SJCRH30 (cell line): ENCODE results near the gene ZNF106. TPM values are rescaled to one million over a fixed set of nuclear protein-coding genes. Genes with fewer than 3 reads are reported as not detected.

Experiments
- DNase-seq, 2 experiments: peaks; one replicate each; pipeline ENCODE4 v3.0.0-alpha.2; 2015 to 2020
- H3K27ac ChIP-seq: fragments of 250-450 bp; sonication (Bioruptor Pico); 2 replicates; pipeline ENCODE4 v1.5.1; 2020; ENCODE audit warnings: mild to moderate bottlenecking, moderate library complexity
- H3K27me3 ChIP-seq: fragments of 250-450 bp; sonication (Bioruptor Pico); 2 replicates; pipeline ENCODE4 v1.5.1; 2020; ENCODE audit warnings: mild to moderate bottlenecking, moderate library complexity
- H3K36me3 ChIP-seq: fragments of 250-450 bp; sonication (Bioruptor Pico); 2 replicates; pipeline ENCODE4 v1.5.1; 2020; ENCODE audit warnings: mild to moderate bottlenecking, moderate library complexity
- H3K4me1 ChIP-seq: fragments of 250-450 bp; sonication (Bioruptor Pico); 2 replicates; pipeline ENCODE4 v1.5.1; 2020; ENCODE audit warnings: mild to moderate bottlenecking, moderate library complexity
- H3K4me3 ChIP-seq: fragments of 250-450 bp; sonication (Bioruptor Pico); 2 replicates; pipeline ENCODE4 v1.5.1; 2020; ENCODE audit warnings: mild to moderate bottlenecking, moderate library complexity
- H3K9me3 ChIP-seq: fragments of 250-450 bp; sonication (Bioruptor Pico); replicated peaks from 2 replicates; pipeline ENCODE4 v1.5.1; 2020; ENCODE audit warnings: mild to moderate bottlenecking, moderate library complexity
- total RNA-seq: library from RNA; depleted of rRNA; stranded (reverse); fragments of >200 nt; shearing (Covaris generic); gene quantifications from 2 replicates; pipeline ENCODE4 v1.2.3, GENCODE V29; 2014

ZNF106 gene
- total RNA-seq, 1 experiment from 2014 or later, result 86.2 TPM

DNA sequence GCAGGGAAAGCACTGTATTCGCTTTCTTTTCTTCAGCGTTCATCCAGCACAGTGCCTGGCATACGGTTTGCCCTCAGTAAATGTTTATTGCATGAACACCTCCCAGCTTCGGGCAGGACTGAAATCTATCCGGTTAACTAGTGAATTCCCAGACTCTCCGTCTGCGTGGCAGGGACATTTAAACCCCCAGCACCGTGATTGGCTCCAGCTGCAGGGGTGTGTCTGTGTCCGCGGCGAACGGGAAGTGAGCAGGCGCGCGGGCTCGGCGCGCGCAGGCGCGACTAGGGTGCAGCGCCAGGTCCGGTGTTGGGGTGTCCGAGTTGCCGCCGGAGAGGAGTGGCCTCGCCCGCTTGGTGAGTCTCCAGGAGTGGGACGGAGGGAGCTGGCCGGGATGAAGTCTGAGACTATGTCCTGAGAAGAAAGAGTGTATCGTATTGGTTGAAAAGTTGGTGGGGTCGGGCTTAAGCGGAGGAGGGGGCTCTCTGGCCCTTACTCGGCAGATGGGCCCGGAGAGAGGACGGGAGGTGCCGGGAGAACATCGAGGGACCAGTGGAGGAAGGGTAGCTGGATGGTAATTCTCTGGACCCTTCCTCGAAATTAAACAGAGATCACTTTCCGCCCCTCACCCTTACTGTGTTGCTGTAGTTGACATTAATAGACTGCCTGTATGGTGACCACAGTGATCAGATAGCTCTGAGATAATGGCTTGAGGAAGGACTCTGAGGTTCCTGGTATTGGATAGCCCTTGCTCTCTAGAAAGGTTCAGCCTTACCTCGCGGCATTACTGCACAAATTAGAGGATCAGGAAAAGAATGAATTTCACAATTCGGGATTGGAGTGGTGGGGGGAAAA is 4.6 kb upstream of the ZNF106 start, which contains the start of gene SNAP23:
TSS of gene SNAP23 (plus strand) at position 274 of the 852 bp plus-strand sequence. CDS start 16,213 bp downstream, outside the sequence.
- peak; percentile 95 for DNase-seq
- Histone ChIP-seq H3K36me3 (no peaks in the 10 kb centered on the region), H3K27ac (peak within 1 kb of the TSS; percentile 49), H3K4me3 (peak within 1 kb of the TSS; percentile 65), H3K4me1 (peaks cover 16% of the 10 kb centered on the region), H3K27me3 (no peaks in the 10 kb centered on the region), H3K9me3 (no peaks in the 10 kb centered on the region)

DNA sequence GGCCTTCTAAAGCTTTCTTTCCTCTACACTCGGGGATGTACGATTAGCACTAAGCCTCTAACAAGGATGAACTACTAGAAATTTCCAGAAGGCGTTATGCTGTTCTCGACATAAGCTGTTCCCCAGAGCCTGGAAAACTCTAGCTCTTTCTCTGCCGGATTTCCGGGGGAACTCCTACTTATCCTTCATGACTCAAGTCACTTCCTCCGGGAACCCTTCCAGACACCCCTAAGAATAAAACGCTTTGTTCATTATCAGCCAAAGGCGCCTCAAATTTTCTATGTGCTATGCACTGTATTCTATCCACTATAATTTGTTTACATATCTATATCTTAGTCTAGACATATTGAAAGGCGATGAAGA is 4.0 kb upstream of the ZNF106 start:
- no peaks in the 10 kb centered on the region for H3K9me3 ChIP-seq
- DNase-seq, result peak; percentile 54 to 69
- H3K27me3 ChIP-seq, result no peaks in the 10 kb centered on the region
- peak overlapping the region; percentile 65 for H3K4me3 ChIP-seq
- no peaks in the 10 kb centered on the region for H3K36me3 ChIP-seq
- H3K4me1 ChIP-seq, result peaks cover 15% of the 10 kb centered on the region
- peak overlapping the region; percentile 49 for H3K27ac ChIP-seq

- H3K4me3 ChIP-seq, result no peak overlapping the region
These were observed 2.7 kb upstream of the ZNF106 start for GRCh38 chr15:42493679-42494078.

DNA sequence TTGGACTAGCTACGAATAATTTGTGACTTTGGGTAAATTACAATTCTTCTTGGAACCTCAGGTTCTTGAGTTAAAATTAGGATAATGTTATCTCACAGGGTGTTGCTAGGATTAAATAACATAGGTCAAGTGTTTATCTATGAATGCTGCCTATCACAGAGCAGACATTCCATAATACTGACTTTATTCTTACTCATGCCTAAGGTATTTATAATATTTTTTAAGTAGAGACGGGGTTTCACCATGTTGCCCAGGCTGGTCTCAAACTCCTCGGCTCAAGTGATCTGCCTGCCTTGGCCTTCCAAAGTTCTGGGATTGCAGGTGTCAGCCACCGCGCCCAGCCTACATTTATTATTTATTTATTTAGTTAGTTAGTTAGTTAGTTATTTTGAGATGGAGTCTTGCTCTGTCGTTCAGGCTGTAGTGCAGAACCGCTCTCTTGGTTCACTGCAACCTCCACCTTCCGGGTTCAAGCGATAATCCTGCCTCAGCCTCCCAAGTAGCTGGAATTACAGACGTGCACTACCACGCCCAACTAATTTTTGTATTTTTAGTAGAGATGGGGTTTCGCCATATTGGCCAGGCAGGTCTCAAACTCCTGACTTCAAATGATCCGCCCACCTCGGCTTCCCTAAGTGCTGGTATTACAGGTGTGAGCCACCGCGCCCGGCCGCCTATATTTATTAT is 741 bp upstream of the ZNF106 start:
- DNase-seq, result no peak
- peak overlapping the region; percentile 76 for H3K4me3 ChIP-seq
- H3K27ac ChIP-seq, result peak overlapping the region; percentile 98
- H3K27me3 ChIP-seq, result no peaks in the 10 kb centered on the region
- peaks cover 3% of the 10 kb centered on the region; the same call in 1 of the 2 replicates for H3K4me1 ChIP-seq
- no peaks in the 10 kb centered on the region for H3K9me3 ChIP-seq
- H3K36me3 ChIP-seq, result no peaks in the 10 kb centered on the region

More at GRCh38 chr15:42493679-42494078, 2.7 kb upstream of the ZNF106 start:
- no peak for DNase-seq
- Histone ChIP-seq H3K36me3 (no peaks in the 10 kb centered on the region), H3K9me3 (no peaks in the 10 kb centered on the region), H3K27me3 (no peaks in the 10 kb centered on the region), H3K4me1 (peaks cover 6% of the 10 kb centered on the region), H3K27ac (no peak overlapping the region)

DNA sequence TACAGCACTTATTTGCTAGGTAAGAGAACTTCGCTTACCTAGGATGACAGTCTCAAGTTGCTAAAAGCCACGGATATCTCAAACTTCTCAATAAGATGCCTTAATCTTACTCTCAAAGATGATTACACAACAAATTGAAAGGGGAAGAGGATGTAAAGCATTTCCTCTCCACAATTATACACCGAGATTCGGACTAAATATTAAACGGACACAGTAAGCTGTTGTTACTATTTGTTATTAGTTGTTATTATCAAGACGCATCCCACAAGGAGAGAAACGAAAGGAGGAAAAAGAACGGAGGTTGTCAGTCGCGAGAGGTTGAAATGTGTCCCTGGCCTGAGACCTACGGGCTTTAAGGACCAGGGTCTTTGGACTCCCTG is 660 bp downstream of the ZNF106 start:
- peaks cover 3% of the 10 kb centered on the region; the same call in 1 of the 2 replicates for H3K4me1 ChIP-seq
- H3K36me3 ChIP-seq, result no peaks in the 10 kb centered on the region
- no peak for DNase-seq
- H3K4me3 ChIP-seq, result peak overlapping the region; percentile 76
- H3K27ac ChIP-seq, result peak overlapping the region; percentile 98
- H3K9me3 ChIP-seq, result no peaks in the 10 kb centered on the region
- no peaks in the 10 kb centered on the region for H3K27me3 ChIP-seq

DNA sequence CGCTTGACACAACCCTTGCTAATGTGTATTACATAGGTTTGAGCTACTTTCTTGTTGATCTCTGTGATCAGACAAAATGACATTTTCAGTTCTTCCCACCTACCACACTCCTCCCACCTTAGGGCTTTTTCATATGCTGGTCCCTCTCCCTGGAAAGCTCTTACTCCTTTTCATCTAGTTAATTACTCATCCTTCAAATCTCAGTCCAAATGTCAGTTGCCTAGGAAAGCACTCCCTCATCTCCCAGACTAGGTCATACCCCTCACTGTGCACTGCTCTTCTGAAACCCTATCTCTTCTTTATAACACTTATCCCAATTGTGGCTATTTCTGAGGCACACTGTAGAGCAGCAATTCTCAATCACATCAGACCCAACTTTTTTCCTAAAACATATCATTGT is 7.3 kb downstream of the ZNF106 start:
- H3K9me3 ChIP-seq, result no peaks in the 10 kb centered on the region
- no peaks in the 10 kb centered on the region for H3K27me3 ChIP-seq
- peaks cover 8% of the 10 kb centered on the region; the same call in 1 of the 2 replicates for H3K4me1 ChIP-seq
- peak overlapping the region; percentile 43; the same call in 1 of the 2 replicates for H3K27ac ChIP-seq
- no peaks in the 10 kb centered on the region for H3K36me3 ChIP-seq
- no peak for DNase-seq
- H3K4me3 ChIP-seq, result no peak overlapping the region

GRCh38 chr15:42482701-42483100 is 8.2 kb downstream of the ZNF106 start:
- Histone ChIP-seq H3K27me3 (no peaks in the 10 kb centered on the region), H3K27ac (peak overlapping the region; percentile 43; the same call in 1 of the 2 replicates), H3K4me1 (peaks cover 8% of the 10 kb centered on the region; the same call in 1 of the 2 replicates), H3K9me3 (no peaks in the 10 kb centered on the region), H3K4me3 (no peak overlapping the region), H3K36me3 (no peaks in the 10 kb centered on the region)
- no peak for DNase-seq

DNA sequence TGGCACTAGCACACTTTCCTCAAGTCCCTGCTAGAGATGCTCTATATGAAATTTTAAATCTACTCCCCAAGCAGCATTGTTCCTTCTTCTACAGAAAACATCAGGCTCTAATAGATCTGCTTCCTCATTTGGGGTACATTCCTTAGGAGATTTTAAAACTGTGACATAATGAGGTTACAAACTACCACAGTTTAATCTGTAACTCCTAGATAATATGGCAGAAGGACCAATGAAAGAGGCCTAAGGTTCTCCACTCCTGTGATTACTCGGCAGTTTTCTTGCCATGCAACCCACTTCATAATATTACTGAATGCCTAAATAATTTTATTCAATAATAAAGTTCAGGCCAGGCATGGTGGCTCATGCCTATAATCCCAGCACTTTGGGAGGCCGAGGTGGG is 16.1 kb downstream of the ZNF106 start:
- H3K27me3 ChIP-seq, result no peaks in the 10 kb centered on the region
- DNase-seq, result no peak
- H3K4me1 ChIP-seq, result no peaks in the 10 kb centered on the region
- H3K9me3 ChIP-seq, result no peaks in the 10 kb centered on the region
- peaks cover 2% of the 10 kb centered on the region; the same call in 1 of the 2 replicates for H3K36me3 ChIP-seq
- H3K4me3 ChIP-seq, result no peak overlapping the region
- no peak overlapping the region for H3K27ac ChIP-seq

DNA sequence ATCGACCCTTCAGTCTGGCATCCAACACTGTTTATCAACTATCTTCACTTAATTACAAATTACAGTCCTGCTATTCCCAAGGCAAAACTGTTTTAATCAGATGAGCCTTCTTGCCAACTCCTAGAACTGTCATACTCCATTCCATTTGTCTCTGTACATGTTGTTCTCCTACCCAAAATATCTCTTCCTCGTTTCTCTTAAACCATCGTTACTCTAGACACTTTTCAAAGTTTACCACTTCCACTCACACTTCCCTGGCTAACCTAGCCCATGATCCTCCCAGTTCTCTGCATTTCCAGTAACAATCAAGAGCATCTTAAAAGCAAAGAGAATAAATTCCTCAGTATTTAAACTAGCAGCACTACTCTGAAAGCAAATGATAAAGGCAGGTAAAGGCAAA is 19.9 kb downstream of the ZNF106 start:
- no peaks in the 10 kb centered on the region for H3K4me1 ChIP-seq
- H3K4me3 ChIP-seq, result no peak overlapping the region
- peaks cover 2% of the 10 kb centered on the region for H3K36me3 ChIP-seq
- no peaks in the 10 kb centered on the region for H3K9me3 ChIP-seq
- H3K27ac ChIP-seq, result no peak overlapping the region
- no peak for DNase-seq
- no peaks in the 10 kb centered on the region for H3K27me3 ChIP-seq

DNA sequence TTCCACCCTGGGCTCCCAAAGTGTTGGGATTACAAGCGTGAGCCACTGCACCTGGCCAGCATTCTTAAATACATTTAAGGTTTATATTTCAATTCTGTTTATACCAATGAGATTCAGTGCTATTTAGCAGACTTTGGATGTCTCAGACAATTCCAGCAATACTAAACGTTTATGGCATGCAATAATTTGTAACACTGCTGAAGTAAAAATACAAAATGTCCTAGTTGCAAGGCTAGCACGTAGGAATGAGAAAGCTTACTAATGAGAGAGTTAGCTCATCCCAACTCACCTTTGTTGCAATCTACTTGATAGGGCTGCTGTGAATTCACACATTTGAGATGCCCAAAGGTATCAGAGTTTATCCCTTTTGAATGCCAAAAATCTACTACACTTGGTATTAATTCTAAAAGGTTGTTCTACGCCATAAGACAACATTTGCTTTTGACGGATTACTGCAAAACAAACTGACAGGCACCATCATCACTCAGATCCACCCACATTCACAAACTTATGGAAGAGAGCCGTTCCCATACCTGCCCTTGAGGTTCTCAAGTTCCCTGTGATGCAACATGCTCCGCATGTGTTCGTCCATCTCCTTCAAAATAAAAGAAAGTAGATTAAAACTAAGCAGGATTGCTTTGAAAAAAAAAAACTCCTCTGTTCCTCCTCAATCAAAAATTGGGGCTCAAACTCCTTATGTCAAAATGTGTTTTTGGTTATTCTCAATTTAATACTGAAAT is 25.3 kb downstream of the ZNF106 start:
- H3K27ac ChIP-seq, result no peak overlapping the region
- no peaks in the 10 kb centered on the region for H3K9me3 ChIP-seq
- no peak overlapping the region for H3K4me3 ChIP-seq
- no peaks in the 10 kb centered on the region for H3K27me3 ChIP-seq
- no peaks in the 10 kb centered on the region for H3K4me1 ChIP-seq
- no peak for DNase-seq
- H3K36me3 ChIP-seq, result peaks cover 9% of the 10 kb centered on the region

GRCh38 chr15:42461261-42461660 is 29.7 kb downstream of the ZNF106 start:
- Histone ChIP-seq H3K27ac (no peak overlapping the region), H3K4me3 (no peak overlapping the region), H3K27me3 (no peaks in the 10 kb centered on the region), H3K36me3 (peaks cover 9% of the 10 kb centered on the region; the same call in 1 of the 2 replicates), H3K9me3 (no peaks in the 10 kb centered on the region), H3K4me1 (peaks cover 11% of the 10 kb centered on the region)
- DNase-seq, result no peak

DNA sequence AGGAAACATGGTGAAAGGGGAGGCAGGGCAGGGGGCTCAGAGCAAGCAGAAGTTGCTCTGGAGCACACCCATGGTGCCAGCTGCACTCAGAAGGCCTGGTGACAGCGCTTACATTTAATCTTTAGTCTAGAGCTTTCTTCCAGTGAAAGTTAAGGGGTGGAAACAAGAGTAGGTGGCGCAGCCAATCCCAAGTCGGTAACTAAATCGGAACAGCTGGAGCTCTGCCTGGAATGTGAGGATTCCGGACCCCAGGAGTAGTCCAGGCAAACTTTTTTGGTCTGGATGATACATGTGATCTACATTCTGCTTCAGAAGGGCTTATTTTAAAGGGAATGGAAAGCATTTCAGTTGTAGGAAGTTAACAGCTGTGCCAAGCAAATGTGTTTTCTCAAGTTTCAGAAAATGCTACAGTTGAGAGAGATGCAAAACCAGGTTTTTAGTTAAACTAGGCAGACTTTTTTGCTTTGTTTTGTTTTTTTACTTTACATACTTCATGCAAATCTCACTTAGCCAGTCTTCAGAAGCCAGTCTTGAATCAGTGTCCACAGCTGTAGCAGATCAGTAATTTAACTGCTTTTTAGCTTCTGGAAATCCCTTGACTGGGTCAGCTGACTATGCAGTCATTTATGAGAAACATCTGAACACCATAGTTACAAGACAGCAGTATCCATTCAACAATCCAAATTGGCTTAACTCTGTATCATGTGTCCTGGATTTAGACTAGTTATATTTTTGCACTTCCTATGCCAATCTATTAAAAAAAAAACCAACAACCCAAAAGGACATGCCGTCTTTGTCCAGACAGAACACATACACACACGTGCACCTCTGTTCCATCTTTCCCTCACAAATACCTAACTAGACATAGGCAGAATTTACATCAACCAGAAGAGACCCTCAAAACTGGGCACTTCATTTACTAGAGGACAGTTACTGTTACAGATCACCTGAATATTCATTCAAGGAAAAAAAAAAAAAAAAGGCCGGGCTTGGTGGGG is 33.2 kb downstream of the ZNF106 start:
- Histone ChIP-seq H3K4me1 (peaks cover 11% of the 10 kb centered on the region), H3K36me3 (peaks cover 5% of the 10 kb centered on the region; the same call in 1 of the 2 replicates), H3K27ac (peak overlapping the region; percentile 75), H3K4me3 (peak overlapping the region; percentile 37), H3K27me3 (no peaks in the 10 kb centered on the region), H3K9me3 (no peaks in the 10 kb centered on the region)
- peak; percentile 93 to 97 for DNase-seq

- H3K27ac ChIP-seq, result peak overlapping the region; percentile 75
- peak overlapping the region; percentile 37 for H3K4me3 ChIP-seq
- peaks cover 5% of the 10 kb centered on the region; the same call in 1 of the 2 replicates for H3K36me3 ChIP-seq
- H3K27me3 ChIP-seq, result no peaks in the 10 kb centered on the region
- peaks cover 11% of the 10 kb centered on the region for H3K4me1 ChIP-seq
- peak; percentile 40 to 52 for DNase-seq
- H3K9me3 ChIP-seq, result no peaks in the 10 kb centered on the region
These were observed 34.0 kb downstream of the ZNF106 start for GRCh38 chr15:42456971-42457370.
